HG03442 (cell line): ENCODE measurements around the gene CFAP77.

Source experiments
- ATAC-seq: cut with Tn5 transposase; IDR thresholded peaks from one replicate; pipeline ENCODE4 v1.9.1; 2021; ENCODE audit warnings: mild to moderate bottlenecking, moderate library complexity; ENCODE audit not compliant: unreplicated experiment

Gene CFAP77

GRCh38 chr9:132575005-132575609 lies 165.1 kb downstream of the CFAP77 start:
- ATAC-seq, result no peak

GRCh38 chr9:132575811-132576210 lies 165.8 kb downstream of the CFAP77 start:
- no peak for ATAC-seq

GRCh38 chr9:132577119-132577518 lies 167.1 kb downstream of the CFAP77 start:
- ATAC-seq, result no peak

- no peak for ATAC-seq
These were observed 168.4 kb downstream of the CFAP77 start for GRCh38 chr9:132578367-132578932.

GRCh38 chr9:132579427-132579798 lies 169.4 kb downstream of the CFAP77 start:
- no peak for ATAC-seq

GRCh38 chr9:132582276-132582785 lies 172.3 kb downstream of the CFAP77 start, which contains the start of gene BARHL1:
TSS of gene BARHL1 (plus strand) at chr9:132582606. CDS start at chr9:132582798, 192 bp downstream.
- no peak for ATAC-seq

- ATAC-seq, result no peak
These were observed 173.0 kb downstream of the CFAP77 start for GRCh38 chr9:132582786-132583583.

- ATAC-seq, result no peak
These were observed 173.7 kb downstream of the CFAP77 start for GRCh38 chr9:132583584-132584304.

GRCh38 chr9:132584601-132585560 lies 174.9 kb downstream of the CFAP77 start:
- no peak for ATAC-seq

- ATAC-seq, result no peak
These were observed 176.2 kb downstream of the CFAP77 start for GRCh38 chr9:132585954-132586829.

GRCh38 chr9:132586830-132587591 lies 177.0 kb downstream of the CFAP77 start:
- no peak for ATAC-seq

GRCh38 chr9:132587592-132587955 lies 177.6 kb downstream of the CFAP77 start:
- no peak for ATAC-seq

GRCh38 chr9:132588098-132588497 lies 178.1 kb downstream of the CFAP77 start:
- no peak for ATAC-seq

GRCh38 chr9:132588501-132589147 lies 178.6 kb downstream of the CFAP77 start:
- no peak for ATAC-seq

- ATAC-seq, result no peak
These were observed 179.4 kb downstream of the CFAP77 start for GRCh38 chr9:132589148-132590036.

GRCh38 chr9:132590037-132590317 lies 180.0 kb downstream of the CFAP77 start:
- no peak for ATAC-seq
